Lung (tissue), 16 donors: ENCODE data around the gene UTP14A. TPM values are rescaled to one million over a fixed set of nuclear protein-coding genes. Genes with fewer than 3 reads are reported as not detected.
A peak's percentile ranks its signal among the peaks of the same experiment; 100 is the strongest.
"Not testable (repeated sequence)": the region's sequence is repeated elsewhere in the genome, so short reads cannot be mapped to it uniquely, and the experiment has no call there.

Experiments
- ATAC-seq: fragments of 200-7000 bp; cut with Tn5 transposase; one replicate; pipeline ENCODE4 v1.9.1; 2020; ENCODE audit warnings: moderate number of reproducible peaks; ENCODE audit not compliant: insufficient read depth, low FRiP score
- DNase-seq, 3 donors: peaks; one replicate each; pipeline ENCODE4 v3.0.0-alpha.2; 2013 to 2017
- H3K27ac ChIP-seq, 2 donors: one replicate each; pipeline ENCODE4 v1.5.1; 2013; ENCODE audit warnings: mild to moderate bottlenecking in 2 of 2, moderate library complexity in 2 of 2, control low read depth in 1 of 2, inconsistent platforms in 1 of 2, low read depth in 1 of 2, low read length in 1 of 2
- H3K27me3 ChIP-seq, 3 donors: one replicate each; pipeline ENCODE4 v1.5.1; 2013; ENCODE audit warnings: low read length in 2 of 3; ENCODE audit not compliant: control insufficient read depth in 3 of 3, insufficient read depth in 3 of 3
- H3K36me3 ChIP-seq, 4 donors: one replicate each; pipeline ENCODE4 v1.5.1; 2013; ENCODE audit warnings: low read length in 4 of 4, mild to moderate bottlenecking in 1 of 4, moderate library complexity in 1 of 4; ENCODE audit not compliant: control insufficient read depth in 4 of 4, insufficient read depth in 4 of 4
- H3K4me1 ChIP-seq, 5 donors: one replicate each; pipeline ENCODE4 v1.5.1; 2013; ENCODE audit warnings: low read length in 5 of 5, mild to moderate bottlenecking in 2 of 5, moderate library complexity in 1 of 5; ENCODE audit not compliant: control insufficient read depth in 5 of 5, insufficient read depth in 5 of 5
- H3K4me3 ChIP-seq: one replicate; pipeline ENCODE4 v1.5.1; 2013; ENCODE audit warnings: mild to moderate bottlenecking, control low read depth, moderate library complexity
- H3K9ac ChIP-seq, 2 donors: one replicate each; pipeline ENCODE4 v1.5.1; 2013; ENCODE audit warnings: low read length in 2 of 2, control low read depth in 1 of 2; ENCODE audit not compliant: insufficient read depth in 1 of 2
- H3K9me3 ChIP-seq, 4 donors: one replicate each; pipeline ENCODE4 v1.5.1; 2013; ENCODE audit warnings: low read length in 3 of 4, mild to moderate bottlenecking in 1 of 4, moderate library complexity in 1 of 4; ENCODE audit not compliant: control insufficient read depth in 4 of 4, insufficient read depth in 3 of 4
- CTCF ChIP-seq: IDR thresholded peaks from 2 replicates; pipeline ENCODE4 v1.5.1; 2012; ENCODE audit warnings: mild to moderate bottlenecking; ENCODE audit errors: control extremely low read depth, extremely low read depth
- WGBS, 2 donors: extraction: QIAGEN DNeasy Blood & Tissue Kit; methylation state at CpG; one replicate each; pipeline ENCODE4 v1.1.7; 2013; 5-methylcytosine and 5-hydroxymethylcytosine counted together
- long read RNA-seq, 5 donors: transcript quantifications; one replicate each; lab custom pipeline, GENCODE V29; 2026
- polyA plus RNA-seq, 2 donors: library from polyadenylated mRNA; stranded (reverse); fragments of 200-250 nt; gene quantifications; one replicate each; pipeline ENCODE4 v1.2.1, GENCODE V29; 2013
- total RNA-seq, 2 donors: library from RNA; depleted of rRNA in 1 of 2; stranded (reverse); fragments of >200 nt in 1 of 2; gene quantifications; one replicate each; pipeline ENCODE4 v1.2.1, GENCODE V29; 2014 to 2021
- donor health status: control.
- donor health status: control.
- donor health status: Bipolar disorder and iron deficiency.
- donor health status: healthy.
- donor health status: DM: yes; HTN: yes; CAD: no.

Gene UTP14A, protein sequence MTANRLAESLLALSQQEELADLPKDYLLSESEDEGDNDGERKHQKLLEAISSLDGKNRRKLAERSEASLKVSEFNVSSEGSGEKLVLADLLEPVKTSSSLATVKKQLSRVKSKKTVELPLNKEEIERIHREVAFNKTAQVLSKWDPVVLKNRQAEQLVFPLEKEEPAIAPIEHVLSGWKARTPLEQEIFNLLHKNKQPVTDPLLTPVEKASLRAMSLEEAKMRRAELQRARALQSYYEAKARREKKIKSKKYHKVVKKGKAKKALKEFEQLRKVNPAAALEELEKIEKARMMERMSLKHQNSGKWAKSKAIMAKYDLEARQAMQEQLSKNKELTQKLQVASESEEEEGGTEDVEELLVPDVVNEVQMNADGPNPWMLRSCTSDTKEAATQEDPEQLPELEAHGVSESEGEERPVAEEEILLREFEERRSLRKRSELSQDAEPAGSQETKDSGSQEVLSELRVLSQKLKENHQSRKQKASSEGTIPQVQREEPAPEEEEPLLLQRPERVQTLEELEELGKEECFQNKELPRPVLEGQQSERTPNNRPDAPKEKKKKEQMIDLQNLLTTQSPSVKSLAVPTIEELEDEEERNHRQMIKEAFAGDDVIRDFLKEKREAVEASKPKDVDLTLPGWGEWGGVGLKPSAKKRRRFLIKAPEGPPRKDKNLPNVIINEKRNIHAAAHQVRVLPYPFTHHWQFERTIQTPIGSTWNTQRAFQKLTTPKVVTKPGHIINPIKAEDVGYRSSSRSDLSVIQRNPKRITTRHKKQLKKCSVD
- 10 to 100 TPM; 11.7 to 14.0 TPM for total RNA-seq
- 10 to 100 TPM; 10.2 to 13.4 TPM for polyA plus RNA-seq
- long read RNA-seq, donor 1, partial matches to known transcripts: 17 of 21 reads
- long read RNA-seq, donor 1, other reads (novel, unspliced or antisense): 0 of 21 reads
- long read RNA-seq, donor 2, partial matches to known transcripts: 6 of 8 reads
- long read RNA-seq, donor 2, other reads (novel, unspliced or antisense): 0 of 8 reads
- long read RNA-seq, donor 3, partial matches to known transcripts: 6 of 7 reads
- long read RNA-seq, donor 3, other reads (novel, unspliced or antisense): 0 of 7 reads
- long read RNA-seq, donor 4, partial matches to known transcripts: 14 of 14 reads
- long read RNA-seq, donor 4, other reads (novel, unspliced or antisense): 0 of 14 reads
- long read RNA-seq, donor 5, partial matches to known transcripts: 13 of 16 reads
- long read RNA-seq, donor 5, other reads (novel, unspliced or antisense): 0 of 16 reads

GRCh38 chrX:129905787-129906580 lies at the start of gene UTP14A:
UTP14A (plus strand) TSS chrX:129906164; CDS start chrX:129906211, 47 bp downstream.
- Histone ChIP-seq H3K9ac (peak within 1 kb of the TSS; percentile 55 to 77), H3K36me3 (peaks cover 0 to 10% (median 1%) of the 10 kb centered on the region in 4 donors), H3K27ac (peak within 1 kb of the TSS; percentile 62 to 88), H3K27me3 (no peaks in the 10 kb centered on the region), H3K9me3 (no peaks in the 10 kb centered on the region), H3K4me3 (peak within 1 kb of the TSS; percentile 59), H3K4me1 (peaks cover 0 to 5% (median 2%) of the 10 kb centered on the region in 5 donors)
- no peak for TF ChIP-seq CTCF
- 0 to 36% methylated on average over 52 to 53 of the region's 53 CpGs for WGBS, 2 donors
- DNase-seq: peak; percentile 92 to 96 (median 95)
- ATAC-seq: peak; percentile 93

GRCh38 chrX:129859134-129859533 lies 46.8 kb upstream of the UTP14A start:
- ATAC-seq, DNase-seq, H3K36me3 ChIP-seq, H3K4me3 ChIP-seq, H3K27ac ChIP-seq, H3K27me3 ChIP-seq, H3K9ac ChIP-seq, H3K9me3 ChIP-seq, H3K4me1 ChIP-seq: not testable (repeated sequence)
- whole genome bisulfite sequencing, 2 donors: 60 to 75% methylated on average over 5 to 6 of the region's 6 CpGs

- WGBS, 2 donors: 62 to 73% methylated on average over 3 of the region's 3 CpGs
- not testable (repeated sequence) for DNase-seq, H3K9ac ChIP-seq, H3K27ac ChIP-seq, ATAC-seq, H3K9me3 ChIP-seq, H3K36me3 ChIP-seq, H3K27me3 ChIP-seq, H3K4me3 ChIP-seq, H3K4me1 ChIP-seq
Observed at GRCh38 chrX:129866321-129866720, 39.6 kb upstream of the UTP14A start.

GRCh38 chrX:129872524-129872923 lies 33.4 kb upstream of the UTP14A start:
- Histone ChIP-seq H3K9ac (no peak overlapping the region), H3K4me1 (no peaks in the 10 kb centered on the region), H3K9me3 (peaks cover 0 to 8% (median 4%) of the 10 kb centered on the region in 4 donors), H3K4me3 (no peak overlapping the region), H3K27ac (no peak overlapping the region), H3K36me3 (no peaks in the 10 kb centered on the region), H3K27me3 (no peaks in the 10 kb centered on the region)
- DNase-seq: no peak
- ATAC-seq: no peak
- 73 to 96% methylated on average over 2 of the region's 2 CpGs for WGBS, 2 donors
- no peak for TF ChIP-seq CTCF
